Naive thymus-derived CD8-positive, alpha-beta T cell (primary cell): ENCODE data around the gene ATG14. TPM values are rescaled to one million over a fixed set of nuclear protein-coding genes. Genes with fewer than 3 reads are reported as not detected.

Source experiments
- ATAC-seq, 2 donors: fragments of 150-1000 bp; cut with Tn5 transposase in 1 of 2; sonication (Bioruptor Pico), chemical (Tn5 transposase) in 1 of 2; 1 replicate in 1 of 2; 2 replicates in 1 of 2; pipeline ENCODE4 v1.10.0; 2021; ENCODE audit warnings: mild to moderate bottlenecking in 2 of 2, moderate library complexity in 2 of 2
- POLR2A ChIA-PET: fragments of 350-600 bp; sonication (Branson Sonifier 250); formaldehyde crosslinking; loops from one replicate; lab custom pipeline; 2021; ENCODE audit warnings: antibody characterized with exemption; lab: Charles Lee
- DNase-seq, 10 donors: peaks; one replicate each; pipeline versions ENCODE4 v3.0.0 to v3.0.0-alpha.2; 2020 to 2022
- H3K27ac Mint-ChIP-seq, 10 donors: one replicate each; pipeline ENCODE4 v1.8.0; 2020 to 2022; ENCODE audit warnings: mild to moderate bottlenecking in 10 of 10, mixed read lengths in 10 of 10, moderate library complexity in 4 of 10, inconsistent platforms in 1 of 10
- H3K27me3 Mint-ChIP-seq, 5 donors: one replicate each; pipeline ENCODE4 v1.8.0; 2021 to 2022; ENCODE audit warnings: mixed read lengths in 5 of 5
- H3K36me3 Mint-ChIP-seq, 3 donors: one replicate each; pipeline ENCODE4 v1.8.0; 2020 to 2022; ENCODE audit warnings: mixed read lengths in 3 of 3, mild to moderate bottlenecking in 2 of 3, inconsistent platforms in 1 of 3
- H3K4me1 Mint-ChIP-seq, 4 donors: one replicate each; pipeline ENCODE4 v1.8.0; 2021 to 2022; ENCODE audit warnings: mixed read lengths in 4 of 4
- H3K4me3 Mint-ChIP-seq, 10 donors: one replicate each; pipeline ENCODE4 v1.8.0; 2020 to 2022; ENCODE audit warnings: mild to moderate bottlenecking in 10 of 10, mixed read lengths in 10 of 10, moderate library complexity in 6 of 10, inconsistent platforms in 1 of 10
- H3K9me3 Mint-ChIP-seq, 9 donors: one replicate each; pipeline ENCODE4 v1.8.0; 2020 to 2022; ENCODE audit warnings: mixed read lengths in 9 of 9, mild to moderate bottlenecking in 3 of 9, inconsistent platforms in 1 of 9, moderate library complexity in 1 of 9
- polyA plus RNA-seq, 3 donors: library from polyadenylated mRNA; unstranded; fragments of 300-500 nt; fragmentation: Illumina TruSeq; gene quantifications; one replicate each; pipeline ENCODE4 v1.2.3, GENCODE V29; 2021
- total RNA-seq, 8 experiments: library from RNA in 2 of 8; stranded (reverse) in 2 of 8; gene quantifications; one replicate each; pipeline ENCODE4 v1.2.3 and lab custom pipeline; 2021 to 2026

ATG14 gene
- total and polyA plus RNA-seq, 5 experiments from 2014 or later, result 5.2 to 17.6 (median 6.3) TPM

DNA sequence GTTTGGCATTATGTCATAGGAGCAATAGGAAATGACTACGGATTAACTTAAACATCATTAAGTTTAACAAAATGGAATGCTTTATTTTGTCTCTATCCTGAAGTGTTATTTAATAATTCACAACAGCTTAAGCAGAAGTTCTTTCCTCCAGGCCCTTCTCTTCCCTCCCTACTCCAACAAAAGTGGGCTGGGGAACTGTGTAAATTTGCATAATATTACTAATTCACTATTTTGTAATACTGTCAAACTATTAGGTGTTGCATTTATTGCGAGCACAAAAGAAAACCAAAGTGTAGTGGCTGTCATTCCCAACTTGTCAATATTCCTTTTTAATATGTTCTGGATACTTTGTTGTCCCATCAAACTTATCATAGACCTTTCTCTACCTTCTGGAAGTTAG lies 69.8 kb downstream of the ATG14 start:
- Mint-ChIP-seq H3K9me3 (no peaks in the 10 kb centered on the region), H3K27me3 (no peaks in the 10 kb centered on the region), H3K4me1 (peaks cover 19 to 78% (median 56%) of the 10 kb centered on the region in 4 donors), H3K36me3 (peaks cover 0 to 3% (median 0%) of the 10 kb centered on the region in 3 donors), H3K4me3 (no peak overlapping the region), H3K27ac (peak overlapping the region in 2 of 10 donors; percentile 39 to 67)
- DNase-seq (no peak), ATAC-seq (no peak)
- POLR2A ChIA-PET, result interaction anchor here (0.6 kb wide), 1 partner anchor 34 kb away, joined by 3 read pairs; no protein-coding TSS in a partner anchor

DNA sequence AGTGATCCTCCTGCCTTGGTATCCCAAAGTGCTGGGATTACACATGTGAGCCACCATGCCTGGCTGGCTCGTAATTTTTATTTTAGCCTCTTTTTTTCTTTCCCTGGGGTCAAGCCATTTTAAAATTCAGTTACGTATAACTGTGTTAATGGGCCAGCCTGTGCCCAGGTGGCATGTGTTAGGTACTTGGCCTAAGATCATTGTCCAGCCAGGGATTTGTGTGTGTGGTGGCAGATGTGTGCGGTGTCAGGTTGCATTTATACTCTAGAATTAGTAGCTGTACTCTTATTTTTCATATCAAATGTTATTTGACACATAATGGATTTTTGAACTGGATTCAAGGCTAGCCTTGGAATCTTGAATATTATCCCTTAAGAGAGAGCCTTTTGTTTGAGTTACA lies 71.1 kb downstream of the ATG14 start:
- Mint-ChIP-seq H3K27ac (peak overlapping the region in 3 of 10 donors; percentile 27 to 77 (median 67)), H3K4me3 (no peak overlapping the region), H3K9me3 (no peaks in the 10 kb centered on the region), H3K27me3 (no peaks in the 10 kb centered on the region), H3K4me1 (peaks cover 15 to 78% (median 55%) of the 10 kb centered on the region in 4 donors), H3K36me3 (peaks cover 0 to 3% (median 0%) of the 10 kb centered on the region in 3 donors)
- POLR2A ChIA-PET, result no interaction called here
- DNase-seq (no peak), ATAC-seq (no peak)

GRCh38 chr14:55339770-55340169 lies 71.9 kb downstream of the ATG14 start:
- Mint-ChIP-seq H3K36me3 (peaks cover 0 to 3% (median 0%) of the 10 kb centered on the region in 3 donors), H3K27me3 (no peaks in the 10 kb centered on the region), H3K9me3 (no peaks in the 10 kb centered on the region), H3K4me3 (no peak overlapping the region), H3K4me1 (peaks cover 15 to 80% (median 56%) of the 10 kb centered on the region in 4 donors), H3K27ac (peak overlapping the region in 4 of 10 donors; percentile 17 to 45 (median 29))
- POLR2A ChIA-PET, result no interaction called here
- ATAC-seq, result no peak
- no peak for DNase-seq

- Mint-ChIP-seq H3K27ac (peak overlapping the region in 6 of 10 donors; percentile 6 to 87 (median 70)), H3K36me3 (peaks cover 0 to 3% (median 0%) of the 10 kb centered on the region in 3 donors), H3K4me1 (peaks cover 35 to 88% (median 75%) of the 10 kb centered on the region in 4 donors), H3K4me3 (peak overlapping the region in 2 of 10 donors; percentile 26 to 33), H3K9me3 (no peaks in the 10 kb centered on the region), H3K27me3 (no peaks in the 10 kb centered on the region)
- DNase-seq (no peak), ATAC-seq (no peak)
- POLR2A ChIA-PET, result interaction anchor here (0.7 kb wide), 1 partner anchor 11 kb away, joined by 4 read pairs; no protein-coding TSS in a partner anchor
These were observed 74.9 kb downstream of the ATG14 start for GRCh38 chr14:55336691-55337090.

DNA sequence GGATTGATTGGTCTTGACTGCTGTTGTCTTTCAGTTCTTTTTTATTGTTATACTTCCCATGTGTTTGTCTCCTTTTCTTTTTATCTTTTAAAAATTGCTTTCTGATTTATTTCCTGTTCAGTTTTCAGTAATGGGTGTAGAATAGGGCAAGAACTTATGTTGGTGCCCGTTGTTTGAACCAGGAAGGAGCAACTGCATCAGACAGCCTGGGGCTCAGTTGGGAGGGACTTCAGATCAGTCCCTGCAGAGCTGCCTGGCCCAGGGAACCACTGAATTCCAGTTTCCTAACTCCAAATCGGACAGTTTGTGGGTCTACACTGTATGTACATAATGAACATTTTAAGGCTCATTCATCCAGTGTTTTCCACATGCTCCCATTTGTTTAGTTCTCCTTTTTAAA lies 75.5 kb downstream of the ATG14 start:
- peaks cover 35 to 84% (median 73%) of the 10 kb centered on the region in 4 donors for H3K4me1 Mint-ChIP-seq
- peak in 1 of 2 donors; percentile 49 for ATAC-seq
- H3K27ac Mint-ChIP-seq, result peak overlapping the region in 9 of 10 donors; percentile 6 to 83 (median 75)
- H3K36me3 Mint-ChIP-seq, result peaks cover 0 to 3% (median 0%) of the 10 kb centered on the region in 3 donors
- peak in 1 of 10 donors; percentile 11 for DNase-seq
- peak overlapping the region in 7 of 10 donors; percentile 0 to 45 (median 23) for H3K4me3 Mint-ChIP-seq
- H3K27me3 Mint-ChIP-seq, result no peaks in the 10 kb centered on the region
- POLR2A ChIA-PET, result interaction anchor here (0.7 kb wide), 1 partner anchor 11 kb away, joined by 4 read pairs; no protein-coding TSS in a partner anchor
- no peaks in the 10 kb centered on the region for H3K9me3 Mint-ChIP-seq

GRCh38 chr14:55333711-55334485 lies 77.7 kb downstream of the ATG14 start:
- Mint-ChIP-seq H3K27ac (peak overlapping the region; percentile 20 to 92 (median 72)), H3K9me3 (no peaks in the 10 kb centered on the region), H3K4me3 (peak overlapping the region; percentile 10 to 85 (median 66)), H3K27me3 (no peaks in the 10 kb centered on the region), H3K4me1 (peaks cover 34 to 80% (median 65%) of the 10 kb centered on the region in 4 donors), H3K36me3 (peaks cover 0 to 3% (median 0%) of the 10 kb centered on the region in 3 donors)
- POLR2A ChIA-PET, result interaction anchor here (0.7 kb wide), 1 partner anchor 165 kb away, joined by 3 read pairs; no protein-coding TSS in a partner anchor
- no peak for DNase-seq
- no peak for ATAC-seq

DNA sequence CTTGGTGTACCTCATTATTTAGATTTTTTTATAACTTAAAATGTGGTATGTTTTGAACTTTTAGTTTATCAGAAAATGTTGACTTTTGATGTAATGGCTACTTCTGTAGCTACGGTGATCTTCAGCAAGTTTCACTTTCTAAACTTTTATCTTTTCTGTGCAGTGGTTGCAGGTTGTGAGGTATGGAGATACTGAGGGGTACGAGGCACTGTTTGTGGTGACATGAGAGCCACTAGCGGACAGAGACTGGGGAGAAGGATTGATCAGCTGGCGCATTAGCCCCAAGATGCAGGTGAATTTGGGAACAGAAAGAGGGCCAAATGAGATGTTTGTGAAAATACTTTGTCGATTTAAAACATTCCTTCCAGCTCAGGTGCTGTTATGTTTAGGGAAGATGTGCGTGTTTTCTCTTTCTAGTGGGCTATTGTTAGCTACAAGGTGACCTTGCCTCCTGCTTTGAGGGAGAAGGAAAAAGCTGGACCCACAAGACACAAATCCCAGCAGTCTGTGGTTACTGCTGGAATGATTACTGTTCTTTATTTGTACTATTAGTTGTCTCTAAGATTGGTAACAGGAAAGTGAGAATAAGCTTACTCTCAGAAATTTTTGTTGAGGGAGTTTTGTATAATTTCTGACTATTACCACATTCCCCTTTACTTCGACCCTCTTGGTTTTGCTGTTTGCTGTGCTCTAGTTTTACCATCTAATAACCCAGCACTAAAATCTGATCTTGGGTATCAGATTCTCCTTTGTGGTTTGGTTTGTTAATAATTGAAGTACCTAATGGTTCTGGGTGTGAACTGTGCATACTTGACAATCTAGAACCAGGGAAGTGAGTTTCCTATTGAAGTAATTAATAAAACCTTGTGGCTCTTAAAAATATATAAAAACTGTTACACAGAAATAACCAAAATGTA lies 78.7 kb downstream of the ATG14 start:
- H3K27me3 Mint-ChIP-seq, result no peaks in the 10 kb centered on the region
- H3K4me1 Mint-ChIP-seq, result peaks cover 34 to 77% (median 62%) of the 10 kb centered on the region in 4 donors
- POLR2A ChIA-PET, result interaction anchor here (0.6 to 0.7 kb wide), 2 partner anchors 99 to 164 kb away, joined by 3 to 4 read pairs; no protein-coding TSS in a partner anchor
- H3K9me3 Mint-ChIP-seq, result no peaks in the 10 kb centered on the region
- ATAC-seq (peak; percentile 70), DNase-seq (peak in 3 of 10 donors; percentile 3 to 20 (median 10))
- peak overlapping the region; percentile 72 to 86 (median 82) for H3K4me3 Mint-ChIP-seq
- H3K36me3 Mint-ChIP-seq, result peaks cover 0 to 3% (median 0%) of the 10 kb centered on the region in 3 donors
- H3K27ac Mint-ChIP-seq, result peak overlapping the region; percentile 73 to 92 (median 84)

GRCh38 chr14:55329999-55330710 lies 81.5 kb downstream of the ATG14 start:
- POLR2A ChIA-PET, result no interaction called here
- no peak for ATAC-seq
- Mint-ChIP-seq H3K4me1 (peaks cover 37 to 75% (median 63%) of the 10 kb centered on the region in 4 donors), H3K27ac (peak overlapping the region in 6 of 10 donors; percentile 11 to 69 (median 48)), H3K36me3 (peaks cover 0 to 3% (median 2%) of the 10 kb centered on the region in 3 donors), H3K9me3 (no peaks in the 10 kb centered on the region), H3K4me3 (no peak overlapping the region), H3K27me3 (no peaks in the 10 kb centered on the region)
- DNase-seq, result no peak

- DNase-seq (no peak), ATAC-seq (no peak)
- Mint-ChIP-seq H3K4me1 (peaks cover 23 to 62% (median 45%) of the 10 kb centered on the region in 4 donors), H3K27me3 (no peaks in the 10 kb centered on the region), H3K27ac (peak overlapping the region in 2 of 10 donors; percentile 2 to 69), H3K36me3 (peaks cover 0 to 9% (median 3%) of the 10 kb centered on the region in 3 donors), H3K4me3 (no peak overlapping the region), H3K9me3 (no peaks in the 10 kb centered on the region)
- POLR2A ChIA-PET, result no interaction called here
These were observed 83.3 kb downstream of the ATG14 start for GRCh38 chr14:55328317-55328716.

DNA sequence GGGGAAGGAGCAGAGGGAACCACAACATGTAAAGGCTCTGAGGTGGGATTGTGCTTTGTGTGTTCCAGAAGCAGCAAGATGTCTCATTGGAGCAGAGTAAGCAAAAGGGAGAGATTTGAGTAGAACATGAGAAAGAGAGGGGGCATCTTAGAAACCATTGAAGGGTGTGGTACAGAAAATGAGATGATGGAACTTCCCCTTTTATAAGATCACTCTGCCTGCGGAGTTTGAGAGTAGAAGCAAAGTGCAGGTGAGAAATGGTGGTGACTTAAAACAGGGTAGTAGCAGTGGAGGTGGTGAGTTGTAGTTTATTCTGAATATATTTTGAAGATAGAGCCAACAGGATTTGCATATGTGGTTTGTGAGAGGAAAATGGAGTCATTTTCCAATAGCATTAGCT lies 84.5 kb downstream of the ATG14 start:
- H3K4me1 Mint-ChIP-seq, result peaks cover 14 to 51% (median 34%) of the 10 kb centered on the region in 4 donors
- POLR2A ChIA-PET, result interaction anchor here (0.6 kb wide), 1 partner anchor 838 kb away, joined by 4 read pairs; no protein-coding TSS in a partner anchor
- ATAC-seq (no peak), DNase-seq (no peak)
- peaks cover 0 to 9% (median 3%) of the 10 kb centered on the region in 3 donors for H3K36me3 Mint-ChIP-seq
- peak overlapping the region in 5 of 10 donors; percentile 0 to 61 (median 17) for H3K27ac Mint-ChIP-seq
- no peaks in the 10 kb centered on the region for H3K9me3 Mint-ChIP-seq
- H3K27me3 Mint-ChIP-seq, result no peaks in the 10 kb centered on the region
- no peak overlapping the region for H3K4me3 Mint-ChIP-seq

GRCh38 chr14:55324812-55325211 lies 86.8 kb downstream of the ATG14 start:
- Mint-ChIP-seq H3K27ac (peak overlapping the region in 2 of 10 donors; percentile 28 to 70), H3K27me3 (no peaks in the 10 kb centered on the region), H3K9me3 (no peaks in the 10 kb centered on the region), H3K4me1 (peaks cover 8 to 38% (median 21%) of the 10 kb centered on the region in 4 donors), H3K4me3 (peak overlapping the region in 1 of 10 donors; percentile 10), H3K36me3 (peaks cover 0 to 13% (median 3%) of the 10 kb centered on the region in 3 donors)
- DNase-seq, result no peak
- POLR2A ChIA-PET, result no interaction called here
- ATAC-seq, result no peak
